ENCODE data around the gene LMAN2.

Gene LMAN2

DNA sequence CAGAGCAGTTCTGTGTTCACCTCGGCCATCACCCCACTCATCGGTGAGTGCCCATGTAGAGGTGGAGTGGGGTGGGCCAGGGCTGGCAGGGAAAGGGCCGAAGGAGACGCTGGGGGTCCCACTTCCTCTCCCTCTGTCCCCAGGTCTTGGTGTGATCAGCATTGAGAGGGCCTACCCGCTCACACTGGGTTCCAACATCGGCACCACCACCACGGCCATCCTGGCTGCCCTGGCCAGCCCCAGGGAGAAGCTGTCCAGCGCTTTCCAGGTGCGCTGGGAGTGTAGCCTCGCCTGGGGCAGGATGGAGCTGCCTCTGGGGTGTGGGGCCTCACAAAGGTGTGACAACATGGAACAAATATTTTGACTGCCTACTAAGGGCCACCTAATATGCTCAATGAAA lies 45.3 kb upstream of the LMAN2 start:
- H3K79me1 ChIP-seq (ENCODE audit: low read depth, low read length) = peaks cover 4% of the 10 kb centered on the region
- H3K9ac ChIP-seq (ENCODE audit: low read depth, low read length, poor library complexity) = peak overlapping the region; percentile 74
- peak overlapping the region; percentile 70 for H2BK15ac ChIP-seq (ENCODE audit: low read length)
- H2BK12ac ChIP-seq (ENCODE audit: low read length) = no peak overlapping the region
- peak overlapping the region; percentile 72 for H2AK5ac ChIP-seq (ENCODE audit: low read depth, low read length)
- no peak overlapping the region for H3K27ac ChIP-seq (replicated peaks; ENCODE audit: low read length)
- no peak overlapping the region for H3K4ac ChIP-seq (ENCODE audit: low read length)
- no peaks in the 10 kb centered on the region for H3K9me3 ChIP-seq (replicated peaks in 1 of 2; ENCODE audit: control insufficient read depth in 2 of 2, insufficient read depth in 1 of 2, low read depth in 1 of 2, low read length in 2 of 2)
- H3K14ac ChIP-seq (ENCODE audit: low read length) = no peak overlapping the region
- no peaks in the 10 kb centered on the region for H3K4me1 ChIP-seq (ENCODE audit: control insufficient read depth in 2 of 2, insufficient read depth in 1 of 2, low read depth in 1 of 2, low read length in 2 of 2)
- peak overlapping the region; percentile 90 for H3K23ac ChIP-seq (ENCODE audit: low read depth, low read length, poor library complexity)
- peaks cover 0 to 45% (median 3%) of the 10 kb centered on the region in 3 experiments for H3K27me3 ChIP-seq (ENCODE audit: control insufficient read depth in 3 of 3, insufficient read depth in 3 of 3, low read depth in 1 of 3, low read length in 3 of 3)
- DNase-seq (ENCODE audit: low spot score) = no peak
- H4K8ac ChIP-seq (ENCODE audit: low read depth, low read length) = no peak overlapping the region
- no peak overlapping the region for H4K91ac ChIP-seq (ENCODE audit: low read depth, low read length, poor library complexity)
- H2BK120ac ChIP-seq (ENCODE audit: low read depth, low read length) = no peak overlapping the region
- H3K36me3 ChIP-seq (replicated peaks in 1 of 2; ENCODE audit: control insufficient read depth in 2 of 2, insufficient read depth in 2 of 2, low read length in 2 of 2) = no peaks in the 10 kb centered on the region
- H2BK5ac ChIP-seq (ENCODE audit: low read length) = no peak overlapping the region
- no peak overlapping the region for H3K4me3 ChIP-seq (ENCODE audit: low read length in 2 of 2)
- no peak overlapping the region for H2AFZ ChIP-seq (ENCODE audit: low read length)
- peak overlapping the region; percentile 35 for H3K18ac ChIP-seq (ENCODE audit: low read length)
- no peak overlapping the region for H3K4me2 ChIP-seq (ENCODE audit: insufficient read depth, low read length, poor library complexity, severe bottlenecking)
- no CpG with 5 or more reads among the region's 10 CpGs for WGBS, 2 donors (ENCODE audit: extremely low coverage in 2 of 2, insufficient read length in 2 of 2, insufficient replicate concordance in 1 of 2)

DNA sequence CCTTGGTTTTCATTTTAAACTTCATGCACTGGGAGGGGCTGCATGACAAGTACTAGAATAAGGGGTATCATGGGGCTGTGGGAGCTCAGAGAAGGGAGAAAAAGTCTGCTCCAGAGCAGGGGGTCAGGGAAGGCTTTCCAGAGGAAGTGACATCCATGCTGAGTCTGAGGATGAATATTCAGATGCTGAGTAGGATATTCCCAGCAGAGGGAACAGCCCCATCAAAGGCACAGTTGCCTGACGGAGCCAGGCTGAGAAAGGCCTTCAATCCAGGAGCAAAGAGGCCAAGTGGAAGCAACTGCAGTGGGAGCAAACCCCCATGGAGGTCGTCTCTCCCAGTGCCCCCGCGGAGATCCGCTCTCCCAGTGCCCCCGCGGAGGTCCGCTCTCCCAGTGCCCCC lies 44.6 kb upstream of the LMAN2 start:
- Histone ChIP-seq H3K23ac (ENCODE audit: low read depth, low read length, poor library complexity) (no peak overlapping the region), H3K9me3 (replicated peaks in 1 of 2; ENCODE audit: control insufficient read depth in 2 of 2, insufficient read depth in 1 of 2, low read depth in 1 of 2, low read length in 2 of 2) (no peaks in the 10 kb centered on the region), H2BK12ac (ENCODE audit: low read length) (no peak overlapping the region), H3K4me2 (ENCODE audit: insufficient read depth, low read length, poor library complexity, severe bottlenecking) (no peak overlapping the region), H2BK15ac (ENCODE audit: low read length) (no peak overlapping the region), H2AFZ (ENCODE audit: low read length) (no peak overlapping the region), H3K4ac (ENCODE audit: low read length) (no peak overlapping the region), H3K18ac (ENCODE audit: low read length) (no peak overlapping the region), H3K27ac (replicated peaks; ENCODE audit: low read length) (no peak overlapping the region), H2BK120ac (ENCODE audit: low read depth, low read length) (no peak overlapping the region), H4K91ac (ENCODE audit: low read depth, low read length, poor library complexity) (no peak overlapping the region), H3K9ac (ENCODE audit: low read depth, low read length, poor library complexity) (no peak overlapping the region), H3K27me3 (ENCODE audit: control insufficient read depth in 3 of 3, insufficient read depth in 3 of 3, low read depth in 1 of 3, low read length in 3 of 3) (peaks cover 0 to 38% (median 0%) of the 10 kb centered on the region in 3 experiments), H3K4me3 (ENCODE audit: low read length in 2 of 2) (no peak overlapping the region), H3K4me1 (ENCODE audit: control insufficient read depth in 2 of 2, insufficient read depth in 1 of 2, low read depth in 1 of 2, low read length in 2 of 2) (no peaks in the 10 kb centered on the region), H2BK5ac (ENCODE audit: low read length) (no peak overlapping the region), H3K14ac (ENCODE audit: low read length) (no peak overlapping the region), H3K36me3 (replicated peaks in 1 of 2; ENCODE audit: control insufficient read depth in 2 of 2, insufficient read depth in 2 of 2, low read length in 2 of 2) (no peaks in the 10 kb centered on the region), H4K8ac (ENCODE audit: low read depth, low read length) (no peak overlapping the region), H2AK5ac (ENCODE audit: low read depth, low read length) (no peak overlapping the region), H3K79me1 (ENCODE audit: low read depth, low read length) (peaks cover 4% of the 10 kb centered on the region)
- DNase-seq (ENCODE audit: low spot score) = no peak
- no CpG with 5 or more reads among the region's 8 CpGs for WGBS, 2 donors (ENCODE audit: extremely low coverage in 2 of 2, insufficient read length in 2 of 2, insufficient replicate concordance in 1 of 2)

DNA sequence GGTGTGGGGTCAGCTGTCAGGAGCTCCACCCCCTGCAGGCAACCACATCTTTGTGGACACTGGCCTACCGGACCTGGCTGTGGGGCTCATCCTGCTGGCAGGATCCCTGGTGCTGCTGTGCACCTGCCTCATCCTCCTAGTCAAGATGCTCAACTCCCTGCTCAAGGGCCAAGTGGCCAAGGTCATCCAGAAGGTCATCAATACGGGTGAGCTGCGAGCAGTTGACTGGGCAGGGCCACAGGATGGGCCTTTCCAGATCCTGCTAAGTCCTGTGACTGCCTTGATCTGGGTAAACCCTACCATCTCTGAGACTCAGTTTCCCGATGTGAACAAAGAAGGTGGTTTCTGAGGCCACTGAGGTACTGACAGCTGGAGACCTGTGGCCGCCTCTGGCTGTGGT lies 42.5 kb upstream of the LMAN2 start:
- peaks cover 2 to 10% of the 10 kb centered on the region in 2 donors for H3K4me1 ChIP-seq (ENCODE audit: control insufficient read depth in 2 of 2, insufficient read depth in 1 of 2, low read depth in 1 of 2, low read length in 2 of 2)
- no peaks in the 10 kb centered on the region for H3K36me3 ChIP-seq (replicated peaks in 1 of 2; ENCODE audit: control insufficient read depth in 2 of 2, insufficient read depth in 2 of 2, low read length in 2 of 2)
- H3K9me3 ChIP-seq (replicated peaks in 1 of 2; ENCODE audit: control insufficient read depth in 2 of 2, insufficient read depth in 1 of 2, low read depth in 1 of 2, low read length in 2 of 2) = no peaks in the 10 kb centered on the region
- H3K27me3 ChIP-seq (ENCODE audit: control insufficient read depth in 3 of 3, insufficient read depth in 3 of 3, low read depth in 1 of 3, low read length in 3 of 3) = peaks cover 0 to 46% (median 0%) of the 10 kb centered on the region in 3 experiments
- DNase-seq (ENCODE audit: low spot score) = no peak
- H2AFZ ChIP-seq (ENCODE audit: low read length) = no peak overlapping the region
- H3K18ac ChIP-seq (ENCODE audit: low read length) = peak overlapping the region; percentile 33
- no peak overlapping the region for H3K23ac ChIP-seq (ENCODE audit: low read depth, low read length, poor library complexity)
- no peak overlapping the region for H4K8ac ChIP-seq (ENCODE audit: low read depth, low read length)
- peak overlapping the region; percentile 54 for H2BK5ac ChIP-seq (ENCODE audit: low read length)
- H2BK15ac ChIP-seq (ENCODE audit: low read length) = peak overlapping the region; percentile 62
- H3K4me2 ChIP-seq (ENCODE audit: insufficient read depth, low read length, poor library complexity, severe bottlenecking) = no peak overlapping the region
- H2BK12ac ChIP-seq (ENCODE audit: low read length) = no peak overlapping the region
- H4K91ac ChIP-seq (ENCODE audit: low read depth, low read length, poor library complexity) = no peak overlapping the region
- H3K27ac ChIP-seq (replicated peaks; ENCODE audit: low read length) = no peak overlapping the region
- no peak overlapping the region for H2BK120ac ChIP-seq (ENCODE audit: low read depth, low read length)
- H3K79me1 ChIP-seq (ENCODE audit: low read depth, low read length) = peaks cover 1% of the 10 kb centered on the region
- H2AK5ac ChIP-seq (ENCODE audit: low read depth, low read length) = no peak overlapping the region
- no peak overlapping the region for H3K4me3 ChIP-seq (ENCODE audit: low read length in 2 of 2)
- H3K14ac ChIP-seq (ENCODE audit: low read length) = no peak overlapping the region
- no CpG with 5 or more reads among the region's 5 CpGs for WGBS, 2 donors (ENCODE audit: extremely low coverage in 2 of 2, insufficient read length in 2 of 2, insufficient replicate concordance in 1 of 2)
- H3K9ac ChIP-seq (ENCODE audit: low read depth, low read length, poor library complexity) = no peak overlapping the region
- no peak overlapping the region for H3K4ac ChIP-seq (ENCODE audit: low read length)

DNA sequence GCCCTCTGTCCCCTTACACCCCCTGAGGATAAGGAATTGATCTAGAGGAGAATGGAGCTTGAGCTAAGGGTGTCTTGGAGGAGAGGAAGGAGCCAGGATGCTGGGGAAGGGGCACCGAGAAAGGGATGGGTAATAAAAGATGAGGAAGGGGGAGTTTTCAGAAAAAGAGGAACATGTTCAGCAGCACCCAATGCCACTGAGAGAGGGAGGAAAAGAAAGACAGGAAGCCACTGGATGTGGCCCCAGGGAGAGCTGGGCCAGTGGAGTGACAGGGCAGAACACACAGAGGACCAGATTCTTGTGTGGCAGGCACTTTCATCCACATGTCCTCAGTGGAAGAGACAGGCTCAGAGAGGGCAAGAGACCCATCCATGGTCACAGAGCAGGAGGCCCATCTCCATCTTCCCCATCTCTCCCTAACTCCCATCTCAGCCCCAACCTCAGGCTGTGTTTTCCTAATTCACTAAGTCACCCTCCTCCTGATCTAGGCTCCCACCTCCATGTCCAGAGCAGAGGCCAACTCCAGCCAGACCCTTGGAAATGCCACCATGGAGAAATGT lies 41.8 kb upstream of the LMAN2 start:
- H3K4me3 ChIP-seq (ENCODE audit: low read length in 2 of 2) = no peak overlapping the region
- no peak overlapping the region for H2BK5ac ChIP-seq (ENCODE audit: low read length)
- H3K27me3 ChIP-seq (ENCODE audit: control insufficient read depth in 3 of 3, insufficient read depth in 3 of 3, low read depth in 1 of 3, low read length in 3 of 3) = peaks cover 0 to 52% (median 0%) of the 10 kb centered on the region in 3 experiments
- no peak overlapping the region for H3K14ac ChIP-seq (ENCODE audit: low read length)
- no peaks in the 10 kb centered on the region for H3K79me1 ChIP-seq (ENCODE audit: low read depth, low read length)
- H3K4me2 ChIP-seq (ENCODE audit: insufficient read depth, low read length, poor library complexity, severe bottlenecking) = no peak overlapping the region
- H3K4ac ChIP-seq (ENCODE audit: low read length) = no peak overlapping the region
- no peak for DNase-seq (ENCODE audit: low spot score)
- H2BK15ac ChIP-seq (ENCODE audit: low read length) = no peak overlapping the region
- H3K36me3 ChIP-seq (replicated peaks in 1 of 2; ENCODE audit: control insufficient read depth in 2 of 2, insufficient read depth in 2 of 2, low read length in 2 of 2) = no peaks in the 10 kb centered on the region
- no peak overlapping the region for H4K8ac ChIP-seq (ENCODE audit: low read depth, low read length)
- H3K4me1 ChIP-seq (ENCODE audit: control insufficient read depth in 2 of 2, insufficient read depth in 1 of 2, low read depth in 1 of 2, low read length in 2 of 2) = peaks cover 2 to 14% of the 10 kb centered on the region in 2 donors
- H3K18ac ChIP-seq (ENCODE audit: low read length) = no peak overlapping the region
- no peak overlapping the region for H3K9ac ChIP-seq (ENCODE audit: low read depth, low read length, poor library complexity)
- no peak overlapping the region for H2BK12ac ChIP-seq (ENCODE audit: low read length)
- WGBS, 2 donors (ENCODE audit: extremely low coverage in 2 of 2, insufficient read length in 2 of 2, insufficient replicate concordance in 1 of 2) = no CpG with 5 or more reads among the region's 1 CpG
- no peaks in the 10 kb centered on the region for H3K9me3 ChIP-seq (replicated peaks in 1 of 2; ENCODE audit: control insufficient read depth in 2 of 2, insufficient read depth in 1 of 2, low read depth in 1 of 2, low read length in 2 of 2)
- no peak overlapping the region for H3K27ac ChIP-seq (replicated peaks; ENCODE audit: low read length)
- no peak overlapping the region for H2AFZ ChIP-seq (ENCODE audit: low read length)
- no peak overlapping the region for H4K91ac ChIP-seq (ENCODE audit: low read depth, low read length, poor library complexity)
- H3K23ac ChIP-seq (ENCODE audit: low read depth, low read length, poor library complexity) = no peak overlapping the region
- H2AK5ac ChIP-seq (ENCODE audit: low read depth, low read length) = no peak overlapping the region
- no peak overlapping the region for H2BK120ac ChIP-seq (ENCODE audit: low read depth, low read length)

All from neuronal stem cell (in vitro differentiated cells).